Measurements from ENCODE around the gene SPSB4. TPM values are rescaled to one million over a fixed set of nuclear protein-coding genes. Genes with fewer than 3 reads are reported as not detected.

Gene SPSB4
- total RNA-seq, 1 experiment from 2014 or later, result 0.05 TPM

GRCh38 chr3:141178026-141178425, 126.9 kb downstream of the SPSB4 start:
- peaks cover 10% of the 10 kb centered on the region for H3K27me3 ChIP-seq (ENCODE audit: control insufficient read depth, insufficient read depth, low read length)
- H3K4me3 ChIP-seq (ENCODE audit: low read depth in 2 of 2, low read length in 2 of 2), result no peak overlapping the region
- CTCF ChIA-PET, result no interaction called here
- no peaks in the 10 kb centered on the region for H3K36me3 ChIP-seq (ENCODE audit: control insufficient read depth, insufficient read depth, low read length)
- H3K4me1 ChIP-seq (ENCODE audit: control insufficient read depth, insufficient read depth, low read length), result no peaks in the 10 kb centered on the region
- no peak for DNase-seq (ENCODE audit: low read depth, low spot score)
- H3K9me3 ChIP-seq (ENCODE audit: control insufficient read depth, insufficient read depth, low read depth, low read length), result no peaks in the 10 kb centered on the region
- POLR2A ChIA-PET, result no interaction called here
- no peak overlapping the region for H3K27ac ChIP-seq (ENCODE audit: low read length)
- in situ Hi-C loops (cut with HindIII; ENCODE audit: low pct_unique_long_range_greater_than_20kb, low sequenced_read_pairs), result no loop called here
- TF ChIP-seq, protein P1, sequence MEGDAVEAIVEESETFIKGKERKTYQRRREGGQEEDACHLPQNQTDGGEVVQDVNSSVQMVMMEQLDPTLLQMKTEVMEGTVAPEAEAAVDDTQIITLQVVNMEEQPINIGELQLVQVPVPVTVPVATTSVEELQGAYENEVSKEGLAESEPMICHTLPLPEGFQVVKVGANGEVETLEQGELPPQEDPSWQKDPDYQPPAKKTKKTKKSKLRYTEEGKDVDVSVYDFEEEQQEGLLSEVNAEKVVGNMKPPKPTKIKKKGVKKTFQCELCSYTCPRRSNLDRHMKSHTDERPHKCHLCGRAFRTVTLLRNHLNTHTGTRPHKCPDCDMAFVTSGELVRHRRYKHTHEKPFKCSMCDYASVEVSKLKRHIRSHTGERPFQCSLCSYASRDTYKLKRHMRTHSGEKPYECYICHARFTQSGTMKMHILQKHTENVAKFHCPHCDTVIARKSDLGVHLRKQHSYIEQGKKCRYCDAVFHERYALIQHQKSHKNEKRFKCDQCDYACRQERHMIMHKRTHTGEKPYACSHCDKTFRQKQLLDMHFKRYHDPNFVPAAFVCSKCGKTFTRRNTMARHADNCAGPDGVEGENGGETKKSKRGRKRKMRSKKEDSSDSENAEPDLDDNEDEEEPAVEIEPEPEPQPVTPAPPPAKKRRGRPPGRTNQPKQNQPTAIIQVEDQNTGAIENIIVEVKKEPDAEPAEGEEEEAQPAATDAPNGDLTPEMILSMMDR (IDR thresholded peaks at IDR 0.05), result no peak
- TF ChIP-seq, protein P2, sequence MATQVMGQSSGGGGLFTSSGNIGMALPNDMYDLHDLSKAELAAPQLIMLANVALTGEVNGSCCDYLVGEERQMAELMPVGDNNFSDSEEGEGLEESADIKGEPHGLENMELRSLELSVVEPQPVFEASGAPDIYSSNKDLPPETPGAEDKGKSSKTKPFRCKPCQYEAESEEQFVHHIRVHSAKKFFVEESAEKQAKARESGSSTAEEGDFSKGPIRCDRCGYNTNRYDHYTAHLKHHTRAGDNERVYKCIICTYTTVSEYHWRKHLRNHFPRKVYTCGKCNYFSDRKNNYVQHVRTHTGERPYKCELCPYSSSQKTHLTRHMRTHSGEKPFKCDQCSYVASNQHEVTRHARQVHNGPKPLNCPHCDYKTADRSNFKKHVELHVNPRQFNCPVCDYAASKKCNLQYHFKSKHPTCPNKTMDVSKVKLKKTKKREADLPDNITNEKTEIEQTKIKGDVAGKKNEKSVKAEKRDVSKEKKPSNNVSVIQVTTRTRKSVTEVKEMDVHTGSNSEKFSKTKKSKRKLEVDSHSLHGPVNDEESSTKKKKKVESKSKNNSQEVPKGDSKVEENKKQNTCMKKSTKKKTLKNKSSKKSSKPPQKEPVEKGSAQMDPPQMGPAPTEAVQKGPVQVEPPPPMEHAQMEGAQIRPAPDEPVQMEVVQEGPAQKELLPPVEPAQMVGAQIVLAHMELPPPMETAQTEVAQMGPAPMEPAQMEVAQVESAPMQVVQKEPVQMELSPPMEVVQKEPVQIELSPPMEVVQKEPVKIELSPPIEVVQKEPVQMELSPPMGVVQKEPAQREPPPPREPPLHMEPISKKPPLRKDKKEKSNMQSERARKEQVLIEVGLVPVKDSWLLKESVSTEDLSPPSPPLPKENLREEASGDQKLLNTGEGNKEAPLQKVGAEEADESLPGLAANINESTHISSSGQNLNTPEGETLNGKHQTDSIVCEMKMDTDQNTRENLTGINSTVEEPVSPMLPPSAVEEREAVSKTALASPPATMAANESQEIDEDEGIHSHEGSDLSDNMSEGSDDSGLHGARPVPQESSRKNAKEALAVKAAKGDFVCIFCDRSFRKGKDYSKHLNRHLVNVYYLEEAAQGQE (IDR thresholded peaks at IDR 0.05; ENCODE audit: insufficient read depth in 1 of 2, low read depth in 2 of 2, low read length in 1 of 2), result no peak
- TF ChIP-seq TCF7L2 (IDR thresholded peaks at IDR 0.05; ENCODE audit: low read depth, low read length) (no peak), POLR2AphosphoS5 (IDR thresholded peaks at IDR 0.05; ENCODE audit: low read depth, low read length) (no peak), SIN3A (IDR thresholded peaks at IDR 0.05; ENCODE audit: borderline replicate concordance, insufficient read depth, low read depth, low read length) (no peak)
- intact Hi-C loops (cut with micrococcal nuclease; ENCODE audit: unreplicated experiment), result no loop called here
- BruUV-seq (replicated peaks), result no TSS peak
- no peak for ATAC-seq

- no peak for DNase-seq (ENCODE audit: low read depth, low spot score)
- in situ Hi-C loops (cut with HindIII; ENCODE audit: low pct_unique_long_range_greater_than_20kb, low sequenced_read_pairs) (no loop called here), intact Hi-C loops (cut with micrococcal nuclease; ENCODE audit: unreplicated experiment) (no loop called here)
- H3K4me1 ChIP-seq (ENCODE audit: control insufficient read depth, insufficient read depth, low read length), result no peaks in the 10 kb centered on the region
- H3K9me3 ChIP-seq (ENCODE audit: control insufficient read depth, insufficient read depth, low read depth, low read length), result no peaks in the 10 kb centered on the region
- ATAC-seq, result no peak
- H3K27me3 ChIP-seq (ENCODE audit: control insufficient read depth, insufficient read depth, low read length), result peaks cover 6% of the 10 kb centered on the region
- no peak for TF ChIP-seq SIN3A (IDR thresholded peaks at IDR 0.05; ENCODE audit: borderline replicate concordance, insufficient read depth, low read depth, low read length)
- TF ChIP-seq, protein P1 (IDR thresholded peaks at IDR 0.05), result no peak
- no peak for TF ChIP-seq TCF7L2 (IDR thresholded peaks at IDR 0.05; ENCODE audit: low read depth, low read length)
- TF ChIP-seq, protein P2 (IDR thresholded peaks at IDR 0.05; ENCODE audit: insufficient read depth in 1 of 2, low read depth in 2 of 2, low read length in 1 of 2), result no peak
- TF ChIP-seq POLR2AphosphoS5 (IDR thresholded peaks at IDR 0.05; ENCODE audit: low read depth, low read length), result no peak
- POLR2A ChIA-PET, result no interaction called here
- no peaks in the 10 kb centered on the region for H3K36me3 ChIP-seq (ENCODE audit: control insufficient read depth, insufficient read depth, low read length)
- CTCF ChIA-PET, result no interaction called here
- BruUV-seq (replicated peaks), result no TSS peak
- H3K27ac ChIP-seq (ENCODE audit: low read length), result no peak overlapping the region
- H3K4me3 ChIP-seq (ENCODE audit: low read depth in 2 of 2, low read length in 2 of 2), result no peak overlapping the region
These were observed 127.4 kb downstream of the SPSB4 start for GRCh38 chr3:141178551-141178950.
